Stimulated activated CD8-positive, alpha-beta memory T cell treated with anti-CD3 and anti-CD28 coated beads, Interleukin-12 subunit alpha, Interleukin-12 subunit beta, amount 100 ng/mL, for 24 hours (primary cell): ENCODE results near the gene RUNDC1.
"Not testable (repeated sequence)": the region's sequence is repeated elsewhere in the genome, so short reads cannot be mapped to it uniquely, and the experiment has no call there.

Source experiments
- DNase-seq: peaks from one replicate; pipeline ENCODE4 v3.0.0-alpha.2; 2020; ENCODE audit errors: extremely low read depth

RUNDC1 gene

GRCh38 chr17:42980274-42980765 is at the start of gene RUNDC1:
TSS of gene RUNDC1 (plus strand) at chr17:42980565. CDS start at chr17:42980577, 12 bp downstream.
- peak; percentile 77 for DNase-seq

GRCh38 chr17:42937712-42938596 is 42.4 kb upstream of the RUNDC1 start:
- DNase-seq, result no peak

GRCh38 chr17:42944211-42944610 is 36.2 kb upstream of the RUNDC1 start:
- DNase-seq, result no peak

GRCh38 chr17:42946812-42947211 is 33.6 kb upstream of the RUNDC1 start:
- DNase-seq, result no peak

- DNase-seq, result no peak
Observed at GRCh38 chr17:42950044-42950783, 30.2 kb upstream of the RUNDC1 start.

- no peak for DNase-seq
Observed at GRCh38 chr17:42953669-42954068, 26.7 kb upstream of the RUNDC1 start.

GRCh38 chr17:42964161-42964932 is 16.0 kb upstream of the RUNDC1 start, which contains the start of gene AARSD1:
TSS of gene AARSD1 (minus strand) at chr17:42964454. CDS start at chr17:42964440, 14 bp downstream.
- DNase-seq, result peak; percentile 75

- DNase-seq, result no peak
Observed at GRCh38 chr17:42967925-42968324, 12.4 kb upstream of the RUNDC1 start.

- DNase-seq, result no peak
Observed at GRCh38 chr17:42969001-42969581, 11.3 kb upstream of the RUNDC1 start.

GRCh38 chr17:42971589-42971988 is 8.8 kb upstream of the RUNDC1 start:
- no peak for DNase-seq

- not testable (repeated sequence) for DNase-seq
Observed at GRCh38 chr17:42973323-42973722, 7.0 kb upstream of the RUNDC1 start.

GRCh38 chr17:42975265-42975664 is 5.1 kb upstream of the RUNDC1 start:
- no peak for DNase-seq

- DNase-seq, result not testable (repeated sequence)
Observed at GRCh38 chr17:42975701-42976100, 4.7 kb upstream of the RUNDC1 start.

GRCh38 chr17:42979511-42980273 is 673 bp upstream of the RUNDC1 start, which contains the start of gene PTGES3L:
TSS of gene PTGES3L (minus strand) at chr17:42980080. CDS start at chr17:42980053, 27 bp downstream.
- no peak for DNase-seq

GRCh38 chr17:42980766-42981397 is 517 bp downstream of the RUNDC1 start:
- DNase-seq, result no peak

- DNase-seq, result no peak
Observed at GRCh38 chr17:42982266-42982665, 1.9 kb downstream of the RUNDC1 start.

GRCh38 chr17:42985225-42985624 is 4.9 kb downstream of the RUNDC1 start:
- DNase-seq, result no peak

GRCh38 chr17:42989141-42989540 is 8.8 kb downstream of the RUNDC1 start:
- DNase-seq, result no peak

- DNase-seq, result no peak
Observed at GRCh38 chr17:42989726-42990652, 9.6 kb downstream of the RUNDC1 start.
